Neutrophil (primary cell): ENCODE data around the gene DPF3.

Source experiments
- H3K27ac ChIP-seq: fragments of 200-600 bp; sonication (generic); 2 replicates; pipeline ENCODE4 v1.5.1; 2016; ENCODE audit warnings: mild to moderate bottlenecking, moderate library complexity
- H3K27me3 ChIP-seq: fragments of 200-600 bp; sonication (generic); 2 replicates; pipeline ENCODE4 v1.6.0; 2016; ENCODE audit warnings: mild to moderate bottlenecking
- H3K36me3 ChIP-seq: fragments of 200-600 bp; sonication (generic); 2 replicates; pipeline ENCODE4 v1.5.1; 2017
- H3K4me1 ChIP-seq, 2 experiments: fragments of 200-600 bp in 1 of 2; sonication (generic) in 1 of 2; 1 replicate in 1 of 2; 2 replicates in 1 of 2; pipeline versions ENCODE4 v1.5.1 to v1.6.1; 2013 to 2016; ENCODE audit warnings: low read depth in 1 of 2, low read length in 1 of 2, mild to moderate bottlenecking in 1 of 2, moderate library complexity in 1 of 2; ENCODE audit not compliant: control insufficient read depth in 1 of 2, insufficient read depth in 1 of 2
- H3K4me3 ChIP-seq, 2 experiments: fragments of 200-600 bp in 1 of 2; sonication (generic) in 1 of 2; 1 replicate in 1 of 2; 2 replicates in 1 of 2; pipeline ENCODE4 v1.5.1; 2013 to 2016; ENCODE audit warnings: low read depth in 1 of 2, low read length in 1 of 2, mild to moderate bottlenecking in 1 of 2, moderate library complexity in 1 of 2
- H3K9me3 ChIP-seq: fragments of 200-600 bp; sonication (generic); 2 replicates; pipeline ENCODE4 v1.5.1; 2016
- TF ChIP-seq, protein P1 (sequence below): fragments of 200-600 bp; sonication (generic); IDR thresholded peaks from 2 replicates; pipeline ENCODE4 v1.5.1; 2016; ENCODE audit warnings: antibody characterized with exemption

DPF3 gene

DNA sequence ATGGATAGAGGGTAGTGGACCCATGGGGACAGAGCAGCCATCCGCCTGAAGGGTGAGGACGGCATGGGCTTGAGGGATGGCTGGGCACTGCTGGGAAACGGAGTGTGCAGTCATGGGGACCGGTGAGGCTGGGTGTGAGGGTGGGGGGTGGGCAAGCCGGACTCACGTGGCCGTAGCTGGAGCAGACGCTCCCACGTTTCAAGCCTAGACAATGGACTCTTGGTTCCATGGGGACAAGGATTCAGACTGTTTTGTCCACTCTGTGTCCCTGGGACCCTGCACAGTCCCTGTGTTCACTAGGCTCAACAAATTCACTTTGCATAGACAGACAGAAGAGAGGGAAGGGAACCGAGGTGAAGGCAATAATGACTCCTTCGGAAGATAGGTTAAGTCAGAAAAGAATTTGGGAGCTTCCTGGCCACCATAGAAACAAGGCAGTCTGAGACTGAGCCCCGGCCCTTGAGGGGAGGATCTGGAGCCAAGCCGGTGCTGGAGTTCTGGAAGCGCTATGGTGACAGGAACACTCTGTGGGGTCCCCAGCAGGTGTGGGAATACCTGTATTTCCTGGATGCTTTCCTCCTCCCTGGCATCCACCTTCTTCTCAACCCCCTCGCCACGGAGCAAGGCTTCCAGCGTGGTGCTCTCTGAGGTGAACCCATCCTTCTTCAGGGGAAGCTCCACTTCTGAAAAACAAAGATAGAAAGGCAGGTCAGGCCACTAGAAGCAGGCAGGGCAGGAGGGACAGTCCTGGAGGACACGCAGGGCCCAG is 162.5 kb downstream of the DPF3 start:
- no peaks in the 10 kb centered on the region for H3K27me3 ChIP-seq
- TF ChIP-seq, protein P1, sequence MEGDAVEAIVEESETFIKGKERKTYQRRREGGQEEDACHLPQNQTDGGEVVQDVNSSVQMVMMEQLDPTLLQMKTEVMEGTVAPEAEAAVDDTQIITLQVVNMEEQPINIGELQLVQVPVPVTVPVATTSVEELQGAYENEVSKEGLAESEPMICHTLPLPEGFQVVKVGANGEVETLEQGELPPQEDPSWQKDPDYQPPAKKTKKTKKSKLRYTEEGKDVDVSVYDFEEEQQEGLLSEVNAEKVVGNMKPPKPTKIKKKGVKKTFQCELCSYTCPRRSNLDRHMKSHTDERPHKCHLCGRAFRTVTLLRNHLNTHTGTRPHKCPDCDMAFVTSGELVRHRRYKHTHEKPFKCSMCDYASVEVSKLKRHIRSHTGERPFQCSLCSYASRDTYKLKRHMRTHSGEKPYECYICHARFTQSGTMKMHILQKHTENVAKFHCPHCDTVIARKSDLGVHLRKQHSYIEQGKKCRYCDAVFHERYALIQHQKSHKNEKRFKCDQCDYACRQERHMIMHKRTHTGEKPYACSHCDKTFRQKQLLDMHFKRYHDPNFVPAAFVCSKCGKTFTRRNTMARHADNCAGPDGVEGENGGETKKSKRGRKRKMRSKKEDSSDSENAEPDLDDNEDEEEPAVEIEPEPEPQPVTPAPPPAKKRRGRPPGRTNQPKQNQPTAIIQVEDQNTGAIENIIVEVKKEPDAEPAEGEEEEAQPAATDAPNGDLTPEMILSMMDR, result no peak
- H3K36me3 ChIP-seq, result no peaks in the 10 kb centered on the region
- H3K4me3 ChIP-seq, result no peak overlapping the region
- no peak overlapping the region for H3K27ac ChIP-seq
- no peaks in the 10 kb centered on the region for H3K9me3 ChIP-seq
- H3K4me1 ChIP-seq, result no peaks in the 10 kb centered on the region

DNA sequence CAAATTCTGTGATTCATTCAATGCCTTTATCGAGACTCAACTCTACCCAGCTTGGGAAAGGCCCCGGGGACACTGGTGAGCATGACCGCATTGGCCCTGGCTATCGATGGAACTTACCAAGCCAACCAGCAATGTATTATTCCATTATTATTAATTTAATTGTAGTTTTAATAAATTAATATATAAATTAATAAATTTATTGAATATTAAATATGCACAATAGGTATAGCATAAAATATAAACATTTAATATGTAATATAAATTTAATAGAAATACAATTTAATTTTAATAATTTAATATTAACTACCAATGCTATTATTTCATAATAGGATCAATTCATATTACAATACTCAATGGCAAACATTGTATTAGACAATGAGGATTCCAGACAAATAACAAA is 163.4 kb downstream of the DPF3 start:
- H3K4me3 ChIP-seq, result no peak overlapping the region
- no peaks in the 10 kb centered on the region for H3K9me3 ChIP-seq
- TF ChIP-seq, protein P1, result no peak
- H3K27ac ChIP-seq, result no peak overlapping the region
- H3K4me1 ChIP-seq, result no peaks in the 10 kb centered on the region
- no peaks in the 10 kb centered on the region for H3K36me3 ChIP-seq
- no peaks in the 10 kb centered on the region for H3K27me3 ChIP-seq

DNA sequence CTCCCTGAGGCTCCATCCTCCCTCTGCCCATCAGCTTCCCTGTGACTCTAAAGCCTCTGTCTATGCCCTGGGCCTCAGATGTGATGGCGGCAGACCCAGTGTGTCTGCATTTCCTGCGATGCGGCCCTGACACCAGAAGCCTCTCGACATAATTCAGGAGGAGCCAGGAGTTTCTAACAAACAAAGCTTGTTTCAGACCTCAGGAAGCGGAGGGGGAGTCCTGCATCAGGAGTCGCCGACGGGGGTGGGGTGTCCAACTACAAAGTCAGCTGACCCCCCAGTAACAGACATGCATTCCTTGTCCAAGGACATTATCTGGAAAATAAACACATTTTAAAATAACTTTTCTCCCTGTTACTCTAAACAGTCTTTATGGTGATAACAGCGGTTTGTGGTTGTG is 167.5 kb downstream of the DPF3 start:
- H3K27me3 ChIP-seq, result no peaks in the 10 kb centered on the region

DNA sequence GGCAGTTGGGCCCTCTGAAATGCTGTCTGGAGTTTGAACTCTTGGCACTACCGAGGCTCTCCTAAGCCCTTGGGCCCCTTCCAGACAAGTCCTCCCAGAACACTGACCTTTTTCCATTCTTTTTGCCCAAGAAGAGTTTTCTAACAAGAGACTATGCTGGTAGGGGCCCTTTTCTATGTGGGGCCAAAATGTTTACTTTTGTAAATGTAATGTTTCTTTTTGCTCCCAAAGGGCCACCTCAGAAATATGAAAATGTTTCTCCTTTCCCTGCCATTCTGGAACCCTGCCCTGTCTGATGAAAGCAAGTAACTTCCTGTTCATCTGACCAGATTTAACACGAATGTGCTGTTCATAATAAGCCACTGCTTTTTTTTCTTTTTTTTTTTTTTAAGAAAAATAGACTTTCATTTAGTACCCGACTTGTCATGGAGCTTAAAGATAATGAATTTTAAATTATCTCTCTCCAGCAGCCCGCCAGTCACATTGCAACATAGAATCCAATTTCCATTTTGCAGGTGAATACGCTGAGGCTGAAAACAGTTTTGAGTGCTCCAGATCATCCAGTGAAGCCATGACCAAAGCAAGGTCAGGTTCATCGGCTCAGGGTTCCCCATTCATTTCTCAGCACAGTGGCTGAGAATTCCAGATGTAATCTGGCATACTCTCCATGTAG is 169.9 kb downstream of the DPF3 start:
- Histone ChIP-seq H3K36me3 (no peaks in the 10 kb centered on the region), H3K27me3 (no peaks in the 10 kb centered on the region), H3K27ac (no peak overlapping the region), H3K4me3 (no peak overlapping the region), H3K4me1 (no peaks in the 10 kb centered on the region), H3K9me3 (no peaks in the 10 kb centered on the region)
- TF ChIP-seq, protein P1, result no peak

More for the DNA sequence above, 167.5 kb downstream of the DPF3 start:
- H3K4me1 ChIP-seq, result no peaks in the 10 kb centered on the region
- TF ChIP-seq, protein P1, result no peak
- H3K4me3 ChIP-seq, result no peak overlapping the region
- H3K36me3 ChIP-seq, result no peaks in the 10 kb centered on the region
- H3K27ac ChIP-seq, result no peak overlapping the region
- H3K9me3 ChIP-seq, result no peaks in the 10 kb centered on the region

DNA sequence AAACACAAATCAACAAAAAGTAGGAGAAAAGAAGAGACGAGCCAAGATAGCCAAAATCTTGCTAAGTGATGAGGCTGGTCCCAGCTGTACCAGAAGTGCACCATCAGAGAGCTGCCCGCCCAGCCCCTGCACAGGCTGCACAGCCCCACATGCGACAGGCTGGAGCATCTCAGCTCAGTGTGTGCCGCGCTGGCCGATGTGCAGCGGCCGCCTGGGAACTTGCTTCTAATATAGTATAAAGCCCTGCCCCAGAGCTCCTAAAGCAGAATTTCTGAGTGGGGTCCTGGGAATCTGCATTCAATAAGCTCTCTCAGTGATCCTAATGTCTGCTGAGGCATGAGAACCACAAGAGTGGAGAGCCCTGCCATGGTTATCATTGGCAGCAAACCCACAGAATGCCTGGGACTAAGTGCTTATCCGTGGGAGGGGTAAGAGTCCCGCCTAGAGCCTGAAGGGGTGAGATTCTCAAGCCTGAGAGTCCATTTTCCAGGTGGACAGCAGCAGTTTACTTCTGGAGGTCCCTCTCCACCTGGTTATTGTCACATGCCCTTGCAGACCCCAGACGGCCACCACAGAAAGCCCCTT is 171.6 kb downstream of the DPF3 start:
- H3K9me3 ChIP-seq, result no peaks in the 10 kb centered on the region
- H3K36me3 ChIP-seq, result no peaks in the 10 kb centered on the region
- no peaks in the 10 kb centered on the region for H3K4me1 ChIP-seq
- H3K4me3 ChIP-seq, result no peak overlapping the region
- TF ChIP-seq, protein P1, result no peak
- no peak overlapping the region for H3K27ac ChIP-seq
- H3K27me3 ChIP-seq, result no peaks in the 10 kb centered on the region
